ENCODE measurements around the gene KRTAP10-9. TPM values are rescaled to one million over a fixed set of nuclear protein-coding genes. Genes with fewer than 3 reads are reported as not detected.

KRTAP10-9 gene
- total and polyA plus RNA-seq, 2 donors (not counting 1 experiment from before 2014, with no cell fraction given): not detected

- no peaks in the 10 kb centered on the region for H3K79me2 ChIP-seq (ENCODE audit: control insufficient read depth, insufficient read depth, low read length)
- no peak overlapping the region for H3K4me3 ChIP-seq (replicated peaks in 1 of 4; ENCODE audit: control extremely low read depth in 1 of 4, insufficient read depth in 1 of 4, low read depth in 3 of 4, low read length in 4 of 4)
Observed at GRCh38 chr21:44611551-44611950, 15.3 kb upstream of the KRTAP10-9 start.

GRCh38 chr21:44612029-44612486 lies 14.8 kb upstream of the KRTAP10-9 start, which contains the start of gene KRTAP10-8:
KRTAP10-8 (plus strand) TSS chr21:44612079; CDS start chr21:44612101, 22 bp downstream.
- Histone ChIP-seq H3K36me3 (ENCODE audit: control insufficient read depth, insufficient read depth, low read length) (no peaks in the 10 kb centered on the region), H3K9ac (ENCODE audit: insufficient read depth, low read length) (no peak within 1 kb of the TSS), H3K27ac (ENCODE audit: insufficient read depth, low read length) (no peak within 1 kb of the TSS), H3K4me2 (ENCODE audit: extremely low read depth, insufficient read depth, low read length) (no peak within 1 kb of the TSS), H3K4me1 (ENCODE audit: control insufficient read depth, extremely low read depth, insufficient read depth, low read length) (no peaks in the 10 kb centered on the region), H2AFZ (ENCODE audit: low read length) (no peak within 1 kb of the TSS), H4K20me1 (ENCODE audit: control insufficient read depth, extremely low read depth, insufficient read depth, low read length) (no peaks in the 10 kb centered on the region), H3K79me2 (ENCODE audit: control insufficient read depth, insufficient read depth, low read length) (no peaks in the 10 kb centered on the region), H3K9me3 (ENCODE audit: control insufficient read depth, insufficient read depth, low read depth, low read length) (no peaks in the 10 kb centered on the region), H3K27me3 (ENCODE audit: control insufficient read depth, insufficient read depth, low read length) (no peaks in the 10 kb centered on the region), H3K4me3 (replicated peaks in 1 of 4; ENCODE audit: control extremely low read depth in 1 of 4, insufficient read depth in 1 of 4, low read depth in 3 of 4, low read length in 4 of 4) (no peak within 1 kb of the TSS)
- TF ChIP-seq EZH2 (IDR thresholded peaks at IDR 0.05; ENCODE audit: low read length, missing control alignments) (no peak), CTCF (conservative IDR thresholded peaks at IDR 0.05 in 1 of 2, IDR thresholded peaks at IDR 0.05 in 1 of 2; ENCODE audit: low read depth in 1 of 2, low read length in 2 of 2) (no peak)
- DNase-seq (ENCODE audit: low read depth in 2 of 2): no peak

More at GRCh38 chr21:44611551-44611950, 15.3 kb upstream of the KRTAP10-9 start:
- Histone ChIP-seq H3K9me3 (ENCODE audit: control insufficient read depth, insufficient read depth, low read depth, low read length) (no peaks in the 10 kb centered on the region), H2AFZ (ENCODE audit: low read length) (no peak overlapping the region), H3K27me3 (ENCODE audit: control insufficient read depth, insufficient read depth, low read length) (no peaks in the 10 kb centered on the region), H3K9ac (ENCODE audit: insufficient read depth, low read length) (no peak overlapping the region), H3K27ac (ENCODE audit: insufficient read depth, low read length) (no peak overlapping the region), H4K20me1 (ENCODE audit: control insufficient read depth, extremely low read depth, insufficient read depth, low read length) (no peaks in the 10 kb centered on the region), H3K4me1 (ENCODE audit: control insufficient read depth, extremely low read depth, insufficient read depth, low read length) (no peaks in the 10 kb centered on the region), H3K4me2 (ENCODE audit: extremely low read depth, insufficient read depth, low read length) (no peak overlapping the region), H3K36me3 (ENCODE audit: control insufficient read depth, insufficient read depth, low read length) (no peaks in the 10 kb centered on the region)
- TF ChIP-seq EZH2 (IDR thresholded peaks at IDR 0.05; ENCODE audit: low read length, missing control alignments) (no peak), CTCF (conservative IDR thresholded peaks at IDR 0.05 in 1 of 2, IDR thresholded peaks at IDR 0.05 in 1 of 2; ENCODE audit: low read depth in 1 of 2, low read length in 2 of 2) (no peak)
- no peak for DNase-seq (ENCODE audit: low read depth in 2 of 2)

DNA sequence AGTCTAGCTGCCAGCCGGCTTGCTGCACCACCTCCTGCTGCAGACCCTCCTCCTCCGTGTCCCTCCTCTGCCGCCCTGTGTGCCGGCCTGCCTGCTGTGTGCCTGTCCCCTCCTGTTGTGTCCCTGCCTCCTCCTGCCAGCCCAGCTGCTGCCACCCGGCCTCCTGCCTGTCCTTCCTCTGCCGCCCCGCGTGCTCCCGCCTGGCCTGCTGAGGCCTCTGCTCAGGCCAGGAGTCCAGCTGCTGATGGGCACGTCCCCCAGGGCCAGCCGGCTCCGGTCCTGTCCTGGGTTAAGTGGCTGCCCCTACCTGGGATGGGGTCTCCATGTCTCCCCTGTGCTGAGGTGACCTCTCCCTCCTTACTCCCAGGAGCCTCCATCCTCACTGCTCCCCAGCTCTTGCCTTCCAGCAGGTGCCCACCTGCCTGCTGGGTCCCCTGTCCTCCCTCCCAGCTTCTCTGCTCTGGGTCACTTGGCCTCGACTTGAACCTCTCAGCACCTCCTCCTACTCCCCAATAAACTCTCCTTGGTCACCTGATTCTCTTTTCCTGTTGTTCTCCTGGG lies 14.1 kb upstream of the KRTAP10-9 start:
- no peaks in the 10 kb centered on the region for H4K20me1 ChIP-seq (ENCODE audit: control insufficient read depth, extremely low read depth, insufficient read depth, low read length)
- H3K27ac ChIP-seq (ENCODE audit: insufficient read depth, low read length): no peak overlapping the region
- no peaks in the 10 kb centered on the region for H3K4me1 ChIP-seq (ENCODE audit: control insufficient read depth, extremely low read depth, insufficient read depth, low read length)
- H3K4me2 ChIP-seq (ENCODE audit: extremely low read depth, insufficient read depth, low read length): no peak overlapping the region
- H3K79me2 ChIP-seq (ENCODE audit: control insufficient read depth, insufficient read depth, low read length): no peaks in the 10 kb centered on the region
- no peak overlapping the region for H2AFZ ChIP-seq (ENCODE audit: low read length)
- DNase-seq (ENCODE audit: low read depth in 2 of 2): no peak
- no peak for TF ChIP-seq EZH2 (IDR thresholded peaks at IDR 0.05; ENCODE audit: low read length, missing control alignments)
- no peak for TF ChIP-seq CTCF (conservative IDR thresholded peaks at IDR 0.05 in 1 of 2, IDR thresholded peaks at IDR 0.05 in 1 of 2; ENCODE audit: low read depth in 1 of 2, low read length in 2 of 2)
- H3K4me3 ChIP-seq (replicated peaks in 1 of 4; ENCODE audit: control extremely low read depth in 1 of 4, insufficient read depth in 1 of 4, low read depth in 3 of 4, low read length in 4 of 4): no peak overlapping the region
- no peaks in the 10 kb centered on the region for H3K36me3 ChIP-seq (ENCODE audit: control insufficient read depth, insufficient read depth, low read length)
- H3K9ac ChIP-seq (ENCODE audit: insufficient read depth, low read length): no peak overlapping the region
- H3K9me3 ChIP-seq (ENCODE audit: control insufficient read depth, insufficient read depth, low read depth, low read length): no peaks in the 10 kb centered on the region
- H3K27me3 ChIP-seq (ENCODE audit: control insufficient read depth, insufficient read depth, low read length): no peaks in the 10 kb centered on the region

Data from fibroblast of lung (primary cell).